Muscle layer of duodenum (tissue), 2 donors: ENCODE results near the gene KRTAP4-1.
"Not testable (repeated sequence)": the region's sequence is repeated elsewhere in the genome, so short reads cannot be mapped to it uniquely, and the experiment has no call there.

ENCODE experiments used
- H3K27ac ChIP-seq: one replicate; pipeline ENCODE4 v1.7.0; 2013; ENCODE audit warnings: mild to moderate bottlenecking, low read length
- H3K27me3 ChIP-seq: one replicate; pipeline ENCODE4 v1.7.0; 2013; ENCODE audit warnings: low read depth, mild to moderate bottlenecking, control low read depth, low read length
- H3K36me3 ChIP-seq, 2 donors: one replicate each; pipeline ENCODE4 v1.7.0; 2013; ENCODE audit warnings: low read length in 2 of 2, control low read depth in 1 of 2, mild to moderate bottlenecking in 1 of 2; ENCODE audit not compliant: insufficient read depth in 2 of 2, control insufficient read depth in 1 of 2
- H3K4me1 ChIP-seq, 2 donors: one replicate each; pipeline ENCODE4 v1.7.0; 2013; ENCODE audit warnings: low read length in 2 of 2, mild to moderate bottlenecking in 2 of 2, control low read depth in 1 of 2, moderate library complexity in 1 of 2; ENCODE audit not compliant: insufficient read depth in 2 of 2, control insufficient read depth in 1 of 2
- H3K4me3 ChIP-seq, 2 donors: one replicate each; pipeline ENCODE4 v1.7.0; 2013; ENCODE audit warnings: low read length in 2 of 2, low read depth in 1 of 2, mild to moderate bottlenecking in 1 of 2
- H3K9me3 ChIP-seq, 2 donors: one replicate each; pipeline ENCODE4 v1.7.0; 2013; ENCODE audit warnings: low read length in 2 of 2, control low read depth in 1 of 2, mild to moderate bottlenecking in 1 of 2; ENCODE audit not compliant: control insufficient read depth in 1 of 2
- donor health status: healthy.

Gene KRTAP4-1

GRCh38 chr17:41196068-41196467 is 11.4 kb upstream of the KRTAP4-1 start:
- Histone ChIP-seq H3K4me3 (no peak overlapping the region), H3K27ac (no peak overlapping the region), H3K27me3 (no peaks in the 10 kb centered on the region)

GRCh38 chr17:41190328-41190727 is 5.6 kb upstream of the KRTAP4-1 start:
- no peaks in the 10 kb centered on the region for H3K27me3 ChIP-seq
- H3K27ac ChIP-seq: no peak overlapping the region
- no peak overlapping the region for H3K4me3 ChIP-seq
- peaks cover 0 to 3% of the 10 kb centered on the region in 2 donors for H3K9me3 ChIP-seq
- H3K36me3 ChIP-seq: no peaks in the 10 kb centered on the region
- H3K4me1 ChIP-seq: no peaks in the 10 kb centered on the region

More at GRCh38 chr17:41196068-41196467, 11.4 kb upstream of the KRTAP4-1 start:
- no peaks in the 10 kb centered on the region for H3K4me1 ChIP-seq
- H3K36me3 ChIP-seq: no peaks in the 10 kb centered on the region
- peaks cover 0 to 3% of the 10 kb centered on the region in 2 donors for H3K9me3 ChIP-seq

DNA sequence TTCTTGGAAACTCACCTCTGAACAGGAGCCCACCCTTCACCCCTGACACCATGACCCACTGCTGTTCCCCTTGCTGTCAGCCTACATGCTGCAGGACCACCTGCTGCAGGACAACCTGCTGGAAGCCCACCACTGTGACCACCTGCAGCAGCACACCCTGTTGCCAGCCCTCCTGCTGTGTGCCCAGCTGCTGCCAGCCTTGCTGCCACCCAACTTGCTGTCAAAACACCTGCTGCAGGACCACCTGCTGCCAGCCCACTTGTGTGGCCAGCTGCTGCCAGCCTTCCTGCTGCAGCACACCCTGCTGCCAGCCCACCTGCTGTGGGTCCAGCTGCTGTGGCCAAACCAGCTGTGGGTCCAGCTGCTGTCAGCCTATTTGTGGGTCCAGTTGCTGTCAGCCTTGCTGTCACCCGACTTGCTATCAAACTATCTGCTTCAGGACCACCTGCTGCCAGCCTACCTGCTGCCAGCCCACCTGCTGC is 5.2 kb upstream of the KRTAP4-1 start, which contains the start of gene KRTAP9-1:
Gene KRTAP9-1, plus strand, starts transcription at position 51 of the 482 bp plus-strand sequence. Its CDS starts 0 bp downstream, at position 51.
- H3K4me3 ChIP-seq, H3K27me3 ChIP-seq, H3K4me1 ChIP-seq, H3K9me3 ChIP-seq, H3K36me3 ChIP-seq, H3K27ac ChIP-seq: not testable (repeated sequence)

GRCh38 chr17:41186872-41187271 is 2.2 kb upstream of the KRTAP4-1 start:
- Histone ChIP-seq H3K4me3 (no peak overlapping the region), H3K27me3 (no peaks in the 10 kb centered on the region), H3K9me3 (no peaks in the 10 kb centered on the region), H3K36me3 (no peaks in the 10 kb centered on the region), H3K4me1 (no peaks in the 10 kb centered on the region), H3K27ac (no peak overlapping the region)

- Histone ChIP-seq H3K4me1 (no peaks in the 10 kb centered on the region), H3K36me3 (no peaks in the 10 kb centered on the region), H3K27me3 (no peaks in the 10 kb centered on the region), H3K4me3 (no peak overlapping the region), H3K9me3 (no peaks in the 10 kb centered on the region), H3K27ac (no peak overlapping the region)
Measured at GRCh38 chr17:41185001-41185400, 290 bp upstream of the KRTAP4-1 start.

GRCh38 chr17:41178843-41179616 is 5.7 kb downstream of the KRTAP4-1 start:
- Histone ChIP-seq H3K4me1 (no peaks in the 10 kb centered on the region), H3K27me3 (no peaks in the 10 kb centered on the region), H3K36me3 (no peaks in the 10 kb centered on the region), H3K27ac (no peak overlapping the region), H3K4me3 (no peak overlapping the region), H3K9me3 (no peaks in the 10 kb centered on the region)

DNA sequence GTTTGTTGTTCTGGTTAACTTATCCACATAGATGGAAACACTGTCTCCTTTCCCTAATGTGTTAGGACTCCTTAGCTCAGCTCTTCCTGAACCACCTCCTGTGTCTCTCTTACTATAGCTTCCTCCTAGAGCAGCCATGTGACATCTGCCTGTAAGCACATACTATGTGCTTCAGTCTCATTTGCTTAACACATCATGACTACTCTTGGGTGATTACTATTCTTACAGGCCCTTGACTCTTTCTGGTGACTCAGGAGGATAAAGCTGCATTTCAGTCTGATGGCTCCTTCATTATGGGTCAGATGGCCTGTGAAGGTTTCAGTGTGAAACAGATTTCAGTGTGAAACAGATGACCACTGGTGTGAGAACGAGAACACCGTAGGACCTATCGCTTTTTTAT is 6.4 kb downstream of the KRTAP4-1 start:
- Histone ChIP-seq H3K27me3 (no peaks in the 10 kb centered on the region), H3K36me3 (no peaks in the 10 kb centered on the region), H3K4me1 (no peaks in the 10 kb centered on the region), H3K27ac (no peak overlapping the region), H3K4me3 (no peak overlapping the region), H3K9me3 (no peaks in the 10 kb centered on the region)

- Histone ChIP-seq H3K27ac (no peak within 1 kb of the TSS), H3K27me3 (no peaks in the 10 kb centered on the region), H3K9me3 (no peaks in the 10 kb centered on the region), H3K4me3 (no peak within 1 kb of the TSS), H3K36me3 (no peaks in the 10 kb centered on the region), H3K4me1 (no peaks in the 10 kb centered on the region)
Measured at GRCh38 chr17:41177727-41178271, 6.9 kb downstream of the KRTAP4-1 start, which contains the start of gene KRTAP4-2. Gene KRTAP4-2, minus strand, starts transcription at chr17:41178221. Its CDS starts 57 bp downstream, at chr17:41178164.

DNA sequence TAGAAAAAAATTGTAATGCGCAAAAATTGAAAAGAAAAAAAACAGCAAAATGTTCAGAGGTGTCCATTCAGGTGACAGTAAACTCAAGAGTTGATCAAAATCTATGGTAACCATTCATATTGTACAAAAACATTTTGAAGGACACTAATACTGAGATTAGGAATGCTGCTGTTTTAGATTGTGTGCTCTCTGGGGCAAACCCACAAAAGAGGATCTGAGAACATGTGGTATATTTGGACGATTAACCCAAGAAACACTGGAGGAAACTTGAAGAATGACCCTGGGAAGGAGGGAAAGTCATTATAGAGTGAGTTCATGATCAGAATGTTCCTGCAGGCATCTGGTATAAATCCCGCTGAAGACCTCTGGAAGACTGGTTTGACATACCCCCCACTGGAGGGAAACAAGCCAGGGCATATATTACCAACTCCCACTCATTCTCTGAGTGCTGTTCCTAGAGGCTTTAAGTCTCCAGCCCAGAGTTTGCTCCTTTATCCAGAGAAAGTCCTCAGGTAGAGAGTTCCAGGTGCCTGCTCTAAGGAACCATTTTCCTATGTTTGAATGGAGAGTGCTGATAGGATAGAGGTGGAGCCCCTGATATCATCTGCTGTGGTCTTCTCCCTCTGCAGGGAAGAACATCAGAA is 7.8 kb downstream of the KRTAP4-1 start:
- Histone ChIP-seq H3K27me3 (no peaks in the 10 kb centered on the region), H3K4me3 (no peak overlapping the region), H3K27ac (no peak overlapping the region), H3K4me1 (no peaks in the 10 kb centered on the region), H3K36me3 (no peaks in the 10 kb centered on the region), H3K9me3 (no peaks in the 10 kb centered on the region)

GRCh38 chr17:41171886-41172285 is 12.8 kb downstream of the KRTAP4-1 start:
- Histone ChIP-seq H3K4me3 (no peak overlapping the region), H3K9me3 (no peaks in the 10 kb centered on the region), H3K4me1 (no peaks in the 10 kb centered on the region), H3K27ac (no peak overlapping the region), H3K36me3 (no peaks in the 10 kb centered on the region), H3K27me3 (no peaks in the 10 kb centered on the region)

DNA sequence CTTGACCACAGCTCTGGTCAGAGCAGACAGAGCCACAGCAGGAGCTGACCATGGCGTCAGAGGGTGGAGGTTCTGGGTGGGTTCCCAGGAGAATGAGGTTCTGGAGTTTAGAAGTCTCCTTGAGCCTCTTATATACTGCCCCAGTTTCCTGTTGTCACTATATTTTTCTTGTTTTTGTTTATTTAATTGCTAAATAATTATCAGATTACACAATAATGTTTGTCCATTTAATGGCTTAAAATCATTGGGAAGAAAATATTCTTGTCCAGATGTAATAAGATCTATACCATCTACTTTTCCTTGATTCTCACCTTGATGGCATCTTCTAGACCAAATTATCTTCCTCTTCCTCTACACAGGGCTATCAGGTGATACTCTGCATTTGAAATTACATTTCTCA is 16.6 kb downstream of the KRTAP4-1 start, which contains the start of gene KRTAP4-3:
Gene KRTAP4-3, minus strand, starts transcription at position 101 of the 400 bp plus-strand sequence. Its CDS starts 49 bp downstream, at position 52.
- H3K27me3 ChIP-seq: no peaks in the 10 kb centered on the region
- H3K27ac ChIP-seq: no peak within 1 kb of the TSS
- no peaks in the 10 kb centered on the region for H3K4me1 ChIP-seq
- no peaks in the 10 kb centered on the region for H3K9me3 ChIP-seq
- no peaks in the 10 kb centered on the region for H3K36me3 ChIP-seq
- no peak within 1 kb of the TSS for H3K4me3 ChIP-seq
